ENCODE measurements around the gene MTMR12.

Gene MTMR12

GRCh38 chr5:32187675-32188074, 125.1 kb downstream of the MTMR12 start:
- no peak for DNase-seq

- no peak for DNase-seq
These were observed 130.2 kb downstream of the MTMR12 start for GRCh38 chr5:32182463-32183063.
